HCT116 (cell line): ENCODE results near the gene CHST8.

Source experiments
- ATF3 ChIP-seq: IDR thresholded peaks from 2 replicates; pipeline ENCODE4 v1.6.1; 2012
- CTCF ChIP-seq, 3 experiments: fragments of 200-600 bp in 1 of 3; sonication (generic) in 1 of 3; IDR thresholded peaks in 2 of 3; conservative IDR thresholded peaks in 1 of 3; 2 replicates each; pipeline ENCODE4 v1.5.1; 2012 to 2017; ENCODE audit warnings: low read depth in 2 of 3, low read length in 2 of 3, antibody characterized with exemption in 1 of 3, borderline replicate concordance in 1 of 3, control low read depth in 1 of 3, mild to moderate bottlenecking in 1 of 3, mixed read lengths in 1 of 3, mixed run types in 1 of 3, moderate library complexity in 1 of 3; ENCODE audit not compliant: insufficient read depth in 1 of 3
- EGR1 ChIP-seq: IDR thresholded peaks from 2 replicates; pipeline ENCODE4 v1.6.1; 2012; ENCODE audit warnings: low read depth
- ELF1 ChIP-seq: IDR thresholded peaks from 2 replicates; pipeline ENCODE4 v1.6.1; 2012; ENCODE audit warnings: low read depth, borderline replicate concordance
- EZH2 ChIP-seq: fragments of 200-600 bp; sonication (generic); IDR thresholded peaks from 2 replicates; pipeline ENCODE4 v1.6.1; 2017; ENCODE audit warnings: antibody characterized with exemption, mixed run types
- EZH2phosphoT487 ChIP-seq: fragments of 200-600 bp; IDR thresholded peaks from 2 replicates; pipeline ENCODE4 v1.6.1; 2018; ENCODE audit warnings: antibody characterized with exemption, borderline replicate concordance
- FOSL1 ChIP-seq: IDR thresholded peaks from 2 replicates; pipeline ENCODE4 v1.6.1; 2012; ENCODE audit warnings: low read depth
- JUND ChIP-seq: IDR thresholded peaks from 2 replicates; pipeline ENCODE4 v1.6.1; 2012
- MAX ChIP-seq: IDR thresholded peaks from 2 replicates; pipeline ENCODE4 v1.6.1; 2012
- POLR2A ChIP-seq: IDR thresholded peaks from 2 replicates; pipeline ENCODE4 v1.7.0; 2011; ENCODE audit warnings: borderline replicate concordance; ENCODE audit not compliant: insufficient read depth, insufficient read length; ENCODE audit errors: extremely low read depth
- POLR2AphosphoS5 ChIP-seq: IDR thresholded peaks from 2 replicates; pipeline ENCODE4 v1.6.1; 2011; ENCODE audit warnings: mild to moderate bottlenecking, low read depth, low read length, moderate library complexity
- TCF7L2 ChIP-seq: IDR thresholded peaks from 2 replicates; pipeline ENCODE4 v1.7.0; 2011; ENCODE audit warnings: borderline replicate concordance, inconsistent platforms; ENCODE audit not compliant: insufficient read depth, insufficient read length; ENCODE audit errors: extremely low read depth
- YY1 ChIP-seq: IDR thresholded peaks from 2 replicates; pipeline ENCODE4 v1.6.1; 2011; ENCODE audit warnings: low read length, low read depth, moderate library complexity, mild to moderate bottlenecking; ENCODE audit not compliant: insufficient replicate concordance; ENCODE audit errors: extremely low read depth
- ZFX ChIP-seq: fragments of 450-650 bp; IDR thresholded peaks from 2 replicates; pipeline ENCODE4 v1.6.1; 2017

GRCh38 chr19:33808399-33808798, 186.6 kb downstream of the CHST8 start:
- TF ChIP-seq EZH2 = no peak
- TF ChIP-seq POLR2AphosphoS5 = no peak
- no peak for TF ChIP-seq CTCF (IDR thresholded peaks at IDR 0.05 in 2 of 3, conservative IDR thresholded peaks at IDR 0.05 in 1 of 3; ENCODE audit: borderline replicate concordance in 1 of 3, insufficient read depth in 1 of 3, low read depth in 2 of 3, low read length in 2 of 3)
- no peak for TF ChIP-seq ZFX
- no peak for TF ChIP-seq ELF1
- no peak for TF ChIP-seq JUND
- TF ChIP-seq POLR2A = no peak
- TF ChIP-seq YY1 = no peak
- no peak for TF ChIP-seq TCF7L2
- no peak for TF ChIP-seq FOSL1
- no peak for TF ChIP-seq EZH2phosphoT487
- TF ChIP-seq MAX = no peak
- no peak for TF ChIP-seq EGR1
- TF ChIP-seq ATF3 = no peak
